ENCODE data around the gene ZFAND5.

The ZFAND5 gene, protein sequence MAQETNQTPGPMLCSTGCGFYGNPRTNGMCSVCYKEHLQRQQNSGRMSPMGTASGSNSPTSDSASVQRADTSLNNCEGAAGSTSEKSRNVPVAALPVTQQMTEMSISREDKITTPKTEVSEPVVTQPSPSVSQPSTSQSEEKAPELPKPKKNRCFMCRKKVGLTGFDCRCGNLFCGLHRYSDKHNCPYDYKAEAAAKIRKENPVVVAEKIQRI

DNA sequence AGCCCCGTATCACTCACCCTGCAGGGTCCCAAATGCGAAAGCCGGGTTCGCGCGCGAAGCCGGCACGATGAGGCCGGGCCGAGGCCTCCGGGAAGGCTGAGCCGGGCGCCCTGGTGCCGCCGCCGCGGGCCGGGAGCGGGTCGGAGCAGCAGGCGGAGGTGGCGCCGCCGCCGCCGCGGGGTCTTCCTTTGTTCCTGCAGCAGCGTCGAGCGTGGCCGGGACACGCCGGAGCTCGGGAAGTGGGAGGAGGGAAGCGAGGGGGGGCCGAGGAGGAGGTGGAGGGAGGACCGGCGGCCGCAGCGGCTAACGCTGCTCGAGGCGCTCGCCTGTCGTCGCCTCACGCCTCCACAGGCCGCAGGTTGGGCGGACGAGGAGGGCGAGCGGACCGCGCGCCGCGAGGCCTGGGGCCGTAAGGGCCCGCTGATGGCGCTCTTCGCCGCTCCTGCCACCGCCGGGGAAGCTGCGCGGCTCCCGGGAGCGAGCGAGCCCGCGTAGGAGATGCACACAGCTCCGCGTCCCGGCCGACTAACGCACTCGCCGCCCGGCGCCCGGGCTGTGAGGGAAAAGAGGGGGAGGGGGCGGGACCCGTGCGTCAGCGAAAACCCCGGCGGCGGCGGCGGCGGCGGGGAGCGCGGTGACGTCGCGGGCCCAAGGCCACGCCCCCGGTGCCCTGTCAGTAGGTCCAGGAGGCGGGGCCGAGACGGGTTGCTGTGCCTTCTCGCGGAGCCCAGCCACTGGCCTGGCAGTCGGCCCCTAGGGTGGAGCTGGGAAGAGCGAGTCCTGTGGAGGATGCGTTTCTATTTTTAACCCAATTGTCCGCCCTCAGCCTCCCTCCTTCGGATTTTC, at the start of gene ZFAND5:
TSS of gene ZFAND5 (minus strand) at position 530 of the 846 bp plus-strand sequence. CDS start 4,430 bp downstream, outside the sequence.
- DNase-seq: peak; percentile 89

DNA sequence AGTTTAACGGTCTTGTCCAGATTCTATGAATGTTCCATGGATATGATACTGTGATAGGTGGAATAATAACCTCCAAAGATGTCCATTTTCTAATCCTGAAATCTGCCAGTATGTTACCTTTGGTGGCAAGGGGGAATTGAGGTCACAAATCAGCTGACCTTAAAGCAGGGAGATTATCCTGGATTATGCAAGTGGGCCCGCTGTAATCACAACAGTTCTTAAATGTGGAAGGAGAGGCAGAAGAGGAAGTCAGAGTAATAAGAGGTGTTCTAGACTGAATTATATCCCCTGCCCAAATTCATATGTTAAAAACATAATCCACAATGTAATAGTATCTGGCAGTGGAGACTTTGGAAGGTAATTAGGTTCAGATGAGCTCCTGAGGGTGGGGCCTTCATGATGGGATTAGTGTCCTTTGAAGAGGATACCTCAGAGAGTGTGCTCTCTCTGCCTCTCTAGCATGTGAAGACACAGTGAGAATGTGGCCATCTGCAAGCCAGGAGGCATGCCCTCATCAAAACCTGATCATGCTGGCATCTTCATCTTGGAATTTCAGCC, 47.6 kb upstream of the ZFAND5 start:
- DNase-seq: no peak

DNA sequence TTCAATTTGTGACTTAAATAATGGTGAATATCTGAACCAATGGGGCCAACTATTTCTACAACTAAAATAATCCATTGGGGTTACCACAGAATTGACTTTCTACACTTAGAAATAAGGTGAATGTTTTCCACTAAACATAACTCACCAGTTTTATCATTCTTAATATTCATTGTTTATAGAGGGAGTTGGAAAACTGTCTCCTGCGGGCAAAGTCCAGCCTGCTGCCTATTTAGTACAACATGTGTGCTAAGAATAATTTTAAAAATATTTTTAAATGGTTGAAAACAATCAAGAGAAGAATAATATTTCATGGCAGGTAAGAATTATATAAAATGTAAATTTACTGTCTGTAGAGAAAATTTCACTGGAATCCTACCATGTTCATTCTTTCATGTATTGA, 45.2 kb upstream of the ZFAND5 start:
- no peak for DNase-seq

DNA sequence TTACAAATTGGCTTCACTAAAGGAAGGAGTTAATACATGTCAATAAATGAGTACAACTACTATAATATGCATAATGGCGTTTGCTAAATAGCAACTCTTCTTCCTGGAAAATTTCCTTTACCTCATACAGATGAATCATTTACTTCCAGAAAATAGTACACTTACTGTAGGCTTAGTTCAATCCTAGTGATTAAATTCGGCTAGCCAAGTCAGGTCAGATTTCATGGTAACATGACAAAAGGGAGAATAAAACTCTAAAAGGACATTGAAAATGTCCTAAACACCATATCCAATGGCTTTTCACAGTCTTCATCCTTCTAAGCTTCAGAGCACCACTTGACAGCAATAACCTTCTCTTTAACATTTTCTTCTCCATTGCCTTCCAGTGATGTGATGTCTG, 42.1 kb upstream of the ZFAND5 start:
- DNase-seq: no peak

DNA sequence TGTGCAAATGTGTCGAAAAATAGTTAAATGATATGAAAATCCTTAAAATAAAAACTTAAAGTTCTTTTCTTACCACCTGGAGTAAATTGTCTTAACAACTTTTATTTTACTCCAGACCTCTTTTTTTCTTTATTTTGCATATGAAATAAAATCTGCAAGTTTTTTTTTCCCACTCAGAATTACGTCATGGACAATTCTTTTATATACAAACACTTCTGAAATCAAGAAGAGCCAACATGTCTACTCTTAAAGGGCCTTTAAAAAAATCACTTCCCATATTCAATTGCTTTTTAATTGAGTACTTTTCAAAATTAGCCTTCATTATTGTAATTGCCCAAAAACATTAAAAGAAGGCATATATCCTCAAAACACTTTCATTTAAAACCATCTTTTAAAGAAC, 37.7 kb upstream of the ZFAND5 start:
- DNase-seq: no peak

DNA sequence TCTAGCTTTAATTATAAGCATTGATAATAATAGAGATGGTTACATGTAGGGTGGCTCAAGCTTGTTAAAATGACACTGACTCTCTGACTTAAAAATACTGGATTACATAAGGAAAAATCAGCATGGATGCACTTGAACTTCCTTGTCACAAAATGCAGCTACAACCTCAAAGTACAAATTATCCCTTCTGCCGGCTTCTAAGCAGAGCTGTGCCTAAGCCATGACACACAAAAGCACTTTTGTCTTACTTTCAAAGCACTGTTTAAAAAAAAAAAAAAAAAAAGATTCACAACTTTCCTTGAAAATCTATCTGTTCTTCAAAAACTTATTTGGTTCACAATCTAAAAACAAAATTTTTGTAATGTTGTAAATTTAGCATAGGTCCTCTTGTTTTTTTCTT, 36.4 kb upstream of the ZFAND5 start:
- no peak for DNase-seq

DNA sequence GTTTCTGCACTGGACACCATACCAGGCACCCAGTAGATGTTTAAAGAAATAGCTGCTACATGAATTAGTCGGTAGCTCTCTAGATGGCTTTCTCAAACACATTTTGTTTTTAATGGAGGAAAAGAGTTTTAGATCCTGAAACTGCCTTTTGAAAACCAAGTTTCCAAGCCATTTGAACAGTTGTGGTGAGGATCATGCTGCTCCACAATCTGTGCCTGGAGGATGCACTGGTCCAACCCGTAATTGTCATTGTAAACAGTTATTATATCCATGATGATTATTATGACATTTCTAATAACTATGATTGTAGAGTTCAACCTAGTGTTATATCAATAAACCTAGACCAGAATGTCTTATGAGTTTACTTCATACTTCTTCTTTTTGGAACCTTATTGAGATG, 35.9 kb upstream of the ZFAND5 start:
- no peak for DNase-seq

DNA sequence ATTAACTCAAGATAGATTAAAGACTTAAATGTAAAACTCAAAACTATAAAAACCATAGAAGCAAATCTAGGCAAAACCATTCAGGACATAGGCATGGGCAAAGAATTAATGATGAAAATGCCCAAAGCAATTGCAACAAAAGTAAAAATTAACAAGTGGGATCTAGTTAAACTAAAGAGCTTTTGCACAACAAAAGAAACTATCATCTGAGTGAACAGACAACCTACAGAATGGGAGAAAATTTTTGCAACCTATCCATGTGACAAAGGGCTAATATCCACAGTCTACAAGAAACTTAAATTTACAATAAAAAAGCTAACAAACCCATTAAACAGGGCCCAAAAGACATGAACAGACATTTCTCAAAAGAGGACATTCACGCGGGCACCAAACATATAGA, 34.4 kb upstream of the ZFAND5 start:
- no peak for DNase-seq

DNA sequence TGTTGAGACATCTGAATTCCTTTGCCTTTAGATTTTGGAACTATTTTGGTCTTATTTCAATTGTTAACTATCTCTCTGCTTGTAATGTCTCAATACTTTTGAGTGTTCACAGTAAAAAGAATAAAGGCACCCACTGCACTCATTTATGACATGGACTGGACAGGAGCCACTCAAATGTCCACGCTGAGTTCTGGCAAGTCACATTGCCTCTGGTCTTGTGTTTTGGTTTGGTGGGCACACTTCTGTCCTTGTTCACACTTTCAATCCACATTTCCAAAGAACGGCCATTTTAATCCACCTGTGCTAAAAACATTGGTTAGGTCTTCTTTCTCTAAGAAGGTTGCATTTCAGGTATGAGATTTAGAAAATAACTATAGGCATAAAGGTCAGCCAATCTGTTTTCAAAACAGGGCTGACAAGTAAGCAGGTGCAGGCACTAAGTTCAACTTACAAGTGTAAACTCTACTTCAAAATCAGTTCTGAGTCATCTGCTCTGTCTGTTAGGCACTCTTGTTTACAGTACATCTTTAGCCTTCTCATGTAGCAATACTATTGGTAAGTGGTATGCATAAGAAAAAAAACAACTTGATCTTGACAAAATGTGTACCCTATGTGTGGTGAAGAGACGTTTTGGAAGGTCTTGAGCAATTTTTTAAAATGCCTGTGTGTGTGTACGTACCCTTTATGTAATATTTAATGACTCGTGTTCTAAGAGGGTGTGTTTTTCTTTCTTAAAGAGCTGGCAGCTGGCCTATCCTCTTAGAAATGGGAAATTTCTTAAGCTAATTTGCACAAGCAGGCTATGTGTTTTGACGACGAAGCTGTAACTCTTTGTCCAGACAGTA, 31.5 kb upstream of the ZFAND5 start:
- no peak for DNase-seq

DNA sequence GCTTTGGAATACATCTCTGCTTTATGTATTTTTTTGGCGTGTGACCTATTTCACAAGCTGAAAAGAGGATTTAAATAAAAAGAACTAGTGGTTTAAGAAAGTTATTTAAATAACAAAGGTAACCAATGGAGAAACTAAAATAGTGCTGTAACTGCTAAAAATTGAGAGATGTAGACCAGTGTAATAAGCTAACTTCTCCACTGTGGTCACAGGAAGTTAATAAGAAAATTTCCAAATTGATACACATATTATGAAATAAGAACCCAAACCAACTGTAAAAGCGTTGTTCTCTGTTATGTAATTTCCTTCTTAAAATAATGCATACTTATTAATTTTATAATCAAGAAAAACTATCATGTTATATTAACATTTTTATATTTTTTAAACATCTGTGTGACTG, 29.1 kb upstream of the ZFAND5 start:
- DNase-seq: no peak

DNA sequence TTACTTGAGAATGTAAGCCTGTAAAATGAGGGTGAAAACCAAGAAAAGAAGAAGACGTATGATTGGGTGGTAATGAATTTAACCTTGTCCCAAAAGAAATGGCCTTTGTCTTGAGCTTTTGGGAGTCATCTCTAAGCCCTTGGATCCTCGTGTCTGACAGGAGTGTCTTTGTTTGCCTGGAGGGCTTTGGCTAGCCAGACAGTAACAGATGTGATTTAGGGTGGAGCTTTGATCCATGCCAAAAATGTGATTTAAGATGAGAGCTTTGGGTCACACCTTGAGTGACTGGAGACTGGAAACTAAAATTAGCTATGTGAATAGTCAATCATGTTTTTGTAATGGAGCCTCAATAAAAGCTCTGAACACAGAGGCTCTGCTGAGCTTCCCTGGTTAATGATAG, 25.9 kb upstream of the ZFAND5 start:
- no peak for DNase-seq

DNA sequence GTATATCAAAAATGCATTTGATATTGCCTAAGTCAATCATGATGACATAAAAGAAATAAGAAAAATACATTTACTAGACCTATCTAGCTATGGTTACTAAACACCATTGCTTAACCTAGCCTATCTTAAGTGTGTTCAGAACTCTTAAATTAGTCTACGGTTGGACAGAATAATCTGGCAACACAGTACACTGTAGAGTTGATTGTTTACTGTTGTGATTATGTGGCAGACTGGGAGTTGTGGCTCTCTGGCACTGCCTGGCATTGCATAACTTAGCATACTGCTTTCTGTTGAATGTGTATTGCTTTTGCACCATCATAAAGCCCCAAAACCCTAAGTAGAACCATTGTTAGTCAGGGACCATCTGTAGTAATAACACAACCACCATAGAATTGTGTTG, 21.2 kb upstream of the ZFAND5 start:
- no peak for DNase-seq

DNA sequence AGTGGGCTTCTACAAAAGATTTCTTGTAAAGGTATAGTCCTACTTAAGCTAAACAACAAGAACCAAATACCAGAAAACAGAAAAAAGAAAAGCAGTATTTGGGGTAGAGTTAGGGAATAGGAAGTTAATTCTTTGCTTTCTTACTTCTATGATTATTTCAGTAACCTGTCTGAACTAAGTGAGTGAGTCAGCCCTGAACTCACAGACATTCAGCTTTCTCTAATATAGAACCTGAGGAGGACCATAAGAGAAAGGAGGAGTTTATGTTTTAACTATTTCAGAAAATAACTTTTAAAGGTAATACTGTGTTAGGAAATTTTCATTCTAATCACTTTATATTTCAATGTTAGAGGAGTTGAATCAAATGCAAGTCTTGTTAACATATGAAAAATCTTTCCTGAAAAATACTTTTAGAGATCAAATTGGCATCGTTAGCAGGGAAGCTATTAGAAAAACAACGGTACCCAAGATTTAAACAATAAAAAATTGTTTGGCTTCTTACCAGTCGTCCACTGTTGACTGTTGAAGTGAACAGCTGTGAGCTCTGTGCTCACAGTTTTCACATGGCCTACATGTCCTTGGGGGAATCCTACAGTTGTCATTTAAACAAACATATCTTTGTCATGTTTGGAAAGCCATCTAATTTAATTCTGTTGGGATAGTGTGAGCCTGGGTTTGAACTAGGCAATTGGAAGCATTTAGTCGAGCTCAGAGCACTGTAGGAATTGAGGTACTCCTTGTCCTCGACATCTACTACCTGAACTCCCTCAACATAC, 19.9 kb upstream of the ZFAND5 start:
- DNase-seq: no peak

DNA sequence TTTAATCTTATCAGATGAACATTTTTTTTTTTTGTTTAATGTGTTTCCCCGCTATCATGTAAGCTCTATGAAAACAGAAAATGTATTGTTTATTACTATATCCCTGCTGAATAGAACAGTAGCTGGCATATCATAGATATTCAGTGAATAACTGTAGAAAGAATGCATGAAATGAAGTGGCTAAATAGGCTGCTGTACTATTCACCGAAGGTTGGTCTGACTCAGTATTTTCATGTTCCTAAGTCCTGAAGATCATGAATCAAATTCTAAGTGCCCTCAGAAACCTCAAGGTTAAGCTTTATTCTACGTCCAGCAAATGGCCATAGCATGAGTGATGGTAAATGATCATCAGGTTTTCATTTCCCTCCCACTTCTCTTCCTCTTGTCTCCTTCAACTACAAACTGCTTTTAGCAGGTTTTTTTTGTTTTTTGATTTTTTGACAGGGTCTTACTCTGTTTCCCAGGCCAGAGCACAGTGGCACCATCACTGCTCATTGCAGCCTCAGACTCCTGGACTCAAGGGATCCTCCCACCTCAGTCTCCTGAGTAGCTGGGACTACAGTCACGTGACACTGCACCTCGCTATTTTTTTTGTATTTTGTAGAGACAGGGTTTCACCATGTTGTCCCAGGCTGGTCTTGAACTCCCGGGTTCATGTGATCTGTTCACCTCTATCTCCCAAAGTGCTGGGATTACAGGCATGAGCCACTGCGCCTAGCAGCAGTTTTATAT, 19.1 kb upstream of the ZFAND5 start:
- DNase-seq: no peak

DNA sequence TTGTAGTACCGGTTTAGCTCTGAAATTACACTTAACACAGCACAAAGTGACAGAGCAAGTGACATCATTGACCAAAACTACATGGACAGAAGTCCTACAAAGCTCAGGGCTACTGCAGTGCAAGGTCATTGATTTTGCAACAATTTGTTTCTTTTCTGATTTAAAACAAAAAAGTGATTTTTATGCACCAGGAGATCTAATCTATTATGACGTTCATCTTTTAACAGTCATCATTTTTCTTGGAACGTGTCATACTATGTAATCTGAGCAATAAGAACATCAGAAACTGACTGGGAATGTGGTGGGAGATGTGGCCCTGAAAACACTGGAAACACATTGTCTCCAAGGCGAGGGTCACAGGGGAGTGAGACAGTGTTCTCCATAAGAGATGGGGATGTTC, 17.4 kb upstream of the ZFAND5 start:
- no peak for DNase-seq

DNA sequence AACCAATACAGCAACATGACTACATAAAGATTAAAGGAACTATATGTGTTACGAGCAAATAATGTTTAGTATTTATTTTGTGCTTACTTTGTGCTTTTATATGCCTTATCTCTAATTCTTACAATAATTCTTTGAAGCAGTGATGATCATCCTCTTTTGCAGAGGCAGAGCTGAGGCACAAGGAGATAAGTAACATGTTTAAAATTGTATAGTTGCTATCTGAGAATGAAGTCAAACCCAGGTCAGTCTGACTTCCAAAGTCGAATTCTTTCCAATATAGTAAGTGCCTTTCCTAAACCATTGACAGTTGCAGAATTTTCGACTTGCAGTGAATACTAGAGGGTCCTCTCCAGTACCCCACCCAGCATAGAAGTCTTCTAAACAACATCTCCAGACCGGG, 12.0 kb upstream of the ZFAND5 start:
- no peak for DNase-seq

DNA sequence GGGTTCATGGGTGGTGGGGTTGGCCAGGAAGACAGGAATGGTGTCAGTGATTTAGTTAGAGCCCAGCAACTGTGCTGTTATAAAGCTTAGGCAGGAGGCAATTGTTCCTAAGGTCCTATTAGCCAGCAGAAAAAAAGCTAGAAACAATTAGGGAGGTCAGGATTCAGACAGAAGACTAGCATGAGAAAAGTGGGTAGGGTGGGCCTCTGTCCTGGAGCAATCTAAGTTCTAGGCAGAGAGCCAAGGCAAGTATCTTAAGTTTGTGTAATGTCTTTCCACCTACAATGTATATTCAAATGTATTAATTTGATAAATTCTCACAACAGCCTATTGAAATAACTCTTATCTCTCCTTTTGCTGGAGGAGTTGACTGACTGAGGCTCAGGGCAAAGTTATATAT, 6.1 kb upstream of the ZFAND5 start:
- DNase-seq: no peak

DNA sequence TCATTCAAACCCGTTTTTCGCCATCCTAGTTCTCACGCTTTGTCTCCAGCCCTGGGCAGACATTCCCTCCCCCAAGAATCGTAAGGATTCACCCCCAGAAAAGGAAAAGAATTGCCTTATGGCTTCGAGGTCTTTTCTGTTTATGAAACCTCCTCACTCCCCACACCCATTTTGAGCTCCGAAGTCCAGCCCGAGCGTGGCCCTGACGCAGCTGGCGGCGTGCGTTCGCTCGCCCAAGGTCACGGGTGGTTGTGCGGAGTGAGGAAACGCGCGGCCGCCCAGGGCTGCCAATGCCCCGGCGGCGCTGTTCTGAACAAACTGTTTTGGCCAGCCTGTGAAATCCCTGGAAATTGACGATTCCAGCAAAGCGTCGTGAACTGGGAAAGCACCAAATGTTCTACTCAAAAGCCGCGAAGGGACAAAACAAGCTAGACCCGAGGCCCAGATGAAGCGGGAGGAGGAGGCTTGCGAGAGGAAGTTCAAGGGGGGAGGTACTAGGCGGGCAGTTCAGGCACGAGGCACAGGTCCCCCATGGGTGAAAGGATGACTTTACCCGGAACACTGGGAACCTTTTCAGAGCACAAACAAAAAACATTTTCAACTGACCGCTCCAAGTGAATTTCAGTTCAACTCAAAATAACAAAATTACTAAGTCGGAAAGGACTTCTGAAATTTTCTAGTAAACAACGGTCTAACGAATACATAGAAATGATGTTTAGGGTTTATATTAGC, 683 bp upstream of the ZFAND5 start:
- DNase-seq: peak; percentile 61

DNA sequence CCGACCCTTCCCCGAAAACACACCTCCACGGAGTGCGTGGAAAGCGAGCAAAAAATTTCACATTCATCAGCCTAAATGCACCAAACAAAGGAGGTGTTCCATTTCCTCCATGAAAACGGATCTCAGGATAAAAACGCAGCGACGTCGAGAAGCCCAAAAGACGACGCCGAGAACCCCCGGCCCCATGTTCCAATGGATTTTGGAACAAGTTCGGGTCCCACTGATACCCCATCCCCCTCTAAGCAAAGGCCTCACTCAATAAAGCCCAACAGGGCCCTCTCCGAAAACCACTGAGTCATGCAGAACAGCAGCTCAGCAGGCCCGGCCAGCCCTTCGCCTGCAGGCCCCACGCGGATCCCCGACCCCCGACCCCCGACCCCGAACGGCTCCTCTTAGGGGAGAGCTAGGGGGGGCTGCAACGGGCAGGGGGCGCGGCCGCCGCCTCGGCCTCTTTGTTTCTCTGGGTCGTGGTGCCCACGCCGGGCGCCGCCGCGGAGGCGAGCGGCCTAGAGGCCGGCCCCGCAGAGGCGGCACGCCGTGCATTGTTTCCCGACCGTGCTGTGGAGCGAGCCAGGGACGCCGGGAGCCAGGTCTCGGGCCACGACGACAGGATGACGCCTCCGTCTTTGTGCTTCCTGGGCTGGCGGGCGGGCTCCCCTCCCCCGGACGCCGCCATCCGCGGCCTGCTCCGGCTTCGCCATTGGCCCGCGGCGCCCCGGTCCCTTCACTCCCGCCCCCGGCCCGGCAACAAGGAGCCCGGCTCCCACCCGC, 915 bp downstream of the ZFAND5 start:
- DNase-seq: peak; percentile 28

DNA sequence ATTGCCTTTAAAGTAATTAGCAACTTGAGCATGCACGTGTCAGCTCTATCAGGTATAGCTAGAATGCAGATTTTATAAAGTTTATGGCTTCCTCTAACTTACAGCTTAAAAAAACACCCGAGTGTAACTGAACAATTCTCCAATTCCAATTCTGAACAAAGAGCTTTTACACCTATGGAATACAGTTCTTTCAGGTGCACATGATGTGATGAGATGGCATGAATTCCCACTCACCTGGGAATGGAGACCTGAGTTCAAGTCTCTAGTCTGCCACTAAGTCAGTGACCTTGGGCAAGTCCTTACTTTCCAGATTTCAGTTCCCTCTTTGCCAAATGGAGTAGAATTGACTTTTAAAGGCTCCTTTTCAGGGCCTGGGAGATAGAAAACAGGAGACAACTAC, 1.8 kb downstream of the ZFAND5 start:
- no peak for DNase-seq
